PC-3 (cell line): Measurements from ENCODE around the gene STIL. TPM values are rescaled to one million over a fixed set of nuclear protein-coding genes. Genes with fewer than 3 reads are reported as not detected.

Experiments
- ATAC-seq: fragments of 200-7000 bp; cut with Tn5 transposase; 2 replicates; pipeline ENCODE4 v1.9.1; 2020; ENCODE audit warnings: mild to moderate bottlenecking, moderate library complexity
- BruUV-seq: library from RNA; stranded (reverse); fragments of 400-500 nt; replicated peaks from 2 replicates; lab custom pipeline; 2021; lab: Mats Ljungman, UMichigan
- CTCF ChIA-PET: fragments of 300-600 bp; sonication (Branson Sonifier 250); formaldehyde crosslinking; loops from one replicate; lab custom pipeline; 2022; ENCODE audit warnings: antibody characterized with exemption; lab: Charles Lee
- POLR2A ChIA-PET: fragments of 300-600 bp; sonication (Branson Sonifier 250); formaldehyde crosslinking; loops from one replicate; lab custom pipeline; 2022; ENCODE audit warnings: antibody characterized with exemption; ENCODE audit not compliant: unreplicated experiment; lab: Charles Lee
- DNase-seq: peaks from one replicate; pipeline ENCODE4 v3.0.0-alpha.2; 2015
- H2AFZ ChIP-seq: fragments of 300-600 bp; sonication (generic); 2 replicates; pipeline ENCODE4 v1.6.0; 2016; ENCODE audit warnings: antibody characterized with exemption, low read length
- H3F3A ChIP-seq: fragments of 300-600 bp; sonication (generic); one replicate; pipeline ENCODE4 v1.6.0; 2017; ENCODE audit warnings: antibody characterized with exemption, low read length, control low read depth, mild to moderate bottlenecking; ENCODE audit not compliant: unreplicated experiment
- H3K27ac ChIP-seq: fragments of 300-600 bp; sonication (generic); 2 replicates; pipeline ENCODE4 v1.5.1; 2016; ENCODE audit warnings: mild to moderate bottlenecking, low read length
- H3K27me3 ChIP-seq: fragments of 300-600 bp; sonication (generic); 2 replicates; pipeline ENCODE4 v1.6.1; 2016; ENCODE audit warnings: low read length, mixed read lengths
- H3K36me3 ChIP-seq: fragments of 300-600 bp; sonication (generic); 2 replicates; pipeline ENCODE4 v1.6.1; 2016; ENCODE audit warnings: low read depth, mixed run types, low read length, mixed read lengths
- H3K4me1 ChIP-seq: fragments of 300-600 bp; sonication (generic); 2 replicates; pipeline ENCODE4 v1.5.1; 2016; ENCODE audit warnings: low read length; ENCODE audit not compliant: insufficient read depth
- H3K4me2 ChIP-seq: fragments of 300-600 bp; sonication (generic); 2 replicates; pipeline ENCODE4 v1.6.0; 2016; ENCODE audit warnings: low read length
- H3K4me3 ChIP-seq: fragments of 300-600 bp; sonication (generic); 2 replicates; pipeline ENCODE4 v1.5.1; 2016; ENCODE audit warnings: mild to moderate bottlenecking, low read length, mixed read lengths
- H3K79me2 ChIP-seq: fragments of 300-600 bp; sonication (generic); 2 replicates; pipeline ENCODE4 v1.6.1; 2017; ENCODE audit warnings: low read length, mixed read lengths
- H3K9ac ChIP-seq: fragments of 300-600 bp; sonication (generic); 2 replicates; pipeline ENCODE4 v1.6.0; 2016; ENCODE audit warnings: mild to moderate bottlenecking, low read length
- H3K9me2 ChIP-seq: fragments of 300-600 bp; sonication (generic); replicated peaks from 2 replicates; pipeline ENCODE4 v1.6.1; 2016; ENCODE audit warnings: mixed run types, low read length, mixed read lengths
- H3K9me3 ChIP-seq: fragments of 300-600 bp; sonication (generic); 2 replicates; pipeline ENCODE4 v1.6.1; 2016; ENCODE audit warnings: low read length, mixed read lengths
- H4K20me1 ChIP-seq: fragments of 300-600 bp; sonication (generic); 2 replicates; pipeline ENCODE4 v1.6.1; 2016; ENCODE audit warnings: low read length, mixed read lengths
- CTCF ChIP-seq: fragments of 300-600 bp; sonication (generic); conservative IDR thresholded peaks from 2 replicates; pipeline ENCODE4 v1.5.1; 2017; ENCODE audit warnings: antibody characterized with exemption, low read depth, mild to moderate bottlenecking, low read length
- EZH2 ChIP-seq: fragments of 300-600 bp; sonication (generic); IDR thresholded peaks from one replicate; pipeline ENCODE4 v1.6.1; 2017; ENCODE audit warnings: antibody characterized with exemption, mild to moderate bottlenecking, low read length; ENCODE audit not compliant: unreplicated experiment
- EZH2phosphoT487 ChIP-seq: fragments of 300-600 bp; sonication (generic); IDR thresholded peaks from 2 replicates; pipeline ENCODE4 v1.6.1; 2018; ENCODE audit warnings: mild to moderate bottlenecking, antibody characterized with exemption, low read length, borderline replicate concordance
- intact Hi-C: fragments of 100-400 bp; cut with micrococcal nuclease; formaldehyde crosslinking; loops from 2 replicates; pipeline ENCODE4 v1.9.0; 2023
- total RNA-seq: library from RNA; depleted of rRNA; stranded (reverse); fragments of >200 nt; gene quantifications from 2 replicates; pipeline ENCODE4 v1.2.3, GENCODE V29; 2014

STIL gene
- total RNA-seq, 1 experiment from 2014 or later, result 32.0 TPM

DNA sequence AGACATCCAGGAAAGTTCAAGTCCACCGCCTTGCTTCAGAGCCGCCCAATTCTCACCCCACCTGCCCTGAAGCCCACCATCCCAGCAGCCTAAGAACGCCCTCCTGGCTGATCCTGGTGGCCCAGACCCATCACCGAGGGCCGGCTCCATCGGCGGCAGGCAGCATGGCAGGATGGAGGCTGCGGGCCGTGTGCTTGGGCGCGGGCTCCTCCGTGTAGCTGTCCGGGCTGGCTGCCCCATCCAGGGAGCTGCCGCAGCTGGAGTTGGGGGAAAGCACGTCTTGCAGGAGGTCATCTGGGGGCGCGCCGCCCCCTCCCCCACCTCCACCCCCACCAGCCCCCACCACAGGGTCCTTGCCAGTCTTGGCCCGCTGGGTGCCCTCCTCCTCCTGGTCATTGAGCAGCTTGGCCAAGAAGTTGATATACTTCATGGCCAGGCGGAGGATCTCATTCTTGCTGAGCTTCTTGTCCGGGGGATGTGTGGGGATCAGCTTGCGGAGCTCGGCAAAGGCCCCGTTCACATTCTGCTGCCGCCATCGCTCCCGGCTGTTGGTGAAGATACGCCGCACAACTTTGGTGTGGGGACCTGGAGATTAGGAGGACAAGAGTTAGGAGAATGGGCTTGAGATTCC is 94.2 kb downstream of the STIL start:
- no TSS peak for BruUV-seq
- no peak for TF ChIP-seq EZH2phosphoT487
- TF ChIP-seq CTCF, result no peak
- TF ChIP-seq EZH2, result no peak
- DNase-seq, result no peak
- H2AFZ ChIP-seq, result no peak overlapping the region
- no peak overlapping the region for H3K9ac ChIP-seq
- no peaks in the 10 kb centered on the region for H3K9me3 ChIP-seq
- no peaks in the 10 kb centered on the region for H3F3A ChIP-seq
- POLR2A ChIA-PET, result no interaction called here
- H3K4me2 ChIP-seq, result no peak overlapping the region
- peaks cover 28% of the 10 kb centered on the region for H3K27me3 ChIP-seq
- CTCF ChIA-PET, result no interaction called here
- no peaks in the 10 kb centered on the region for H4K20me1 ChIP-seq
- ATAC-seq, result no peak
- H3K9me2 ChIP-seq, result no peaks in the 10 kb centered on the region
- H3K4me3 ChIP-seq, result no peak overlapping the region
- intact Hi-C loops, result no loop called here
- no peaks in the 10 kb centered on the region for H3K79me2 ChIP-seq
- no peaks in the 10 kb centered on the region for H3K4me1 ChIP-seq
- no peaks in the 10 kb centered on the region for H3K36me3 ChIP-seq
- H3K27ac ChIP-seq, result no peak overlapping the region

DNA sequence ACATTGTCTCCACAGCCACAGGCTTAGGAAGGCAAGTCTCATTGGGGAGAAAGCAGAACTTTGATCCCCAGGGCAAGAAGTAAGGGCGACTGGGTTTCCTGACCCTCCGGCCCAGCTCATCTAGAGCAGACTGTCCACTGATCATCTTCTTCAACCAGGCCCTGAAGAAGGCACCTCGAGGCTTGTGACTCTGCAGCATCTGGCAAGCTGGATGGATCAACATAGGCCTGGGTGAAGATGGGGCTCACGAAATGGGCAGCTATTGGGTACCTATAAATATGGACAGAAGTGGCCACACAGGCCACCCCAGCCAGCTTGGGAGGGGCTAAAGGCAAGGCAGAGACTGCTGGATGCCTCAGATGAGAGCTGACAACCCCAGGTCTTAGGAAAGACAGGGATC is 94.9 kb downstream of the STIL start:
- no peaks in the 10 kb centered on the region for H3K9me3 ChIP-seq
- H3F3A ChIP-seq, result no peaks in the 10 kb centered on the region
- TF ChIP-seq CTCF, result no peak
- no peak for TF ChIP-seq EZH2phosphoT487
- TF ChIP-seq EZH2, result no peak
- ChIA-PET CTCF (no interaction called here), POLR2A (no interaction called here)
- H3K4me3 ChIP-seq, result no peak overlapping the region
- H3K4me1 ChIP-seq, result no peaks in the 10 kb centered on the region
- H3K27ac ChIP-seq, result no peak overlapping the region
- H3K79me2 ChIP-seq, result no peaks in the 10 kb centered on the region
- no peaks in the 10 kb centered on the region for H4K20me1 ChIP-seq
- no peaks in the 10 kb centered on the region for H3K9me2 ChIP-seq
- H3K36me3 ChIP-seq, result no peaks in the 10 kb centered on the region
- ATAC-seq, result no peak
- intact Hi-C loops, result no loop called here
- BruUV-seq, result no TSS peak
- no peak for DNase-seq
- H3K27me3 ChIP-seq, result peaks cover 21% of the 10 kb centered on the region
- no peak overlapping the region for H3K4me2 ChIP-seq
- no peak overlapping the region for H3K9ac ChIP-seq
- no peak overlapping the region for H2AFZ ChIP-seq

GRCh38 chr1:47216278-47217059 is 97.5 kb downstream of the STIL start:
- Histone ChIP-seq H3K4me1 (no peaks in the 10 kb centered on the region), H3K36me3 (no peaks in the 10 kb centered on the region), H3F3A (no peaks in the 10 kb centered on the region), H3K4me2 (no peak overlapping the region), H3K79me2 (no peaks in the 10 kb centered on the region), H3K9me3 (no peaks in the 10 kb centered on the region), H3K27me3 (no peaks in the 10 kb centered on the region; the same call in 1 of the 2 replicates), H3K9me2 (no peaks in the 10 kb centered on the region), H3K9ac (no peak overlapping the region), H3K27ac (no peak overlapping the region), H4K20me1 (no peaks in the 10 kb centered on the region), H2AFZ (no peak overlapping the region), H3K4me3 (no peak overlapping the region)
- ChIA-PET POLR2A (no interaction called here), CTCF (no interaction called here)
- BruUV-seq, result no TSS peak
- no peak for DNase-seq
- intact Hi-C loops, result no loop called here
- TF ChIP-seq EZH2 (no peak), EZH2phosphoT487 (no peak), CTCF (no peak)
- ATAC-seq, result no peak
